ENCODE data around the gene AGMAT. TPM values are rescaled to one million over a fixed set of nuclear protein-coding genes. Genes with fewer than 3 reads are reported as not detected.
A peak's percentile ranks its signal among the peaks of the same experiment; 100 is the strongest.

Gene AGMAT
- total and polyA plus RNA-seq, 2 of the 13 experiments (the other 11 are each of a cell fraction or from before 2014, with no cell fraction given), result 59.1 to 174 TPM

DNA sequence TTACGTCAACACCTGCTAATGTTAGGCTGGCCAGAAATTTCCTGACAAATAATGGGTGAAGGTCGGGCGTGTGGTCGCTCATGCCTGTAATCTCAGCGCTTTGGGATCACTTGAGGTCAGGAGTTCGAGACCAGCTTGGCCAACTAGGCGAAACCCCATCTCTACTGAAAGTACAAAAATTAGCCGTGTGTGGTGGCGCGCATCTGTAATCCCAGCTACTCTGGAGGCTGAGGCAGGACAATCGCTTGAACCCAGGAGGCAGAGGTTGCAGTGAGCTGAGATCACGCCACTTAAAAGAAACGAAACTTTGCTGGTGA lies 19.1 kb upstream of the AGMAT start (continued):
- TF ChIP-seq, protein P1, sequence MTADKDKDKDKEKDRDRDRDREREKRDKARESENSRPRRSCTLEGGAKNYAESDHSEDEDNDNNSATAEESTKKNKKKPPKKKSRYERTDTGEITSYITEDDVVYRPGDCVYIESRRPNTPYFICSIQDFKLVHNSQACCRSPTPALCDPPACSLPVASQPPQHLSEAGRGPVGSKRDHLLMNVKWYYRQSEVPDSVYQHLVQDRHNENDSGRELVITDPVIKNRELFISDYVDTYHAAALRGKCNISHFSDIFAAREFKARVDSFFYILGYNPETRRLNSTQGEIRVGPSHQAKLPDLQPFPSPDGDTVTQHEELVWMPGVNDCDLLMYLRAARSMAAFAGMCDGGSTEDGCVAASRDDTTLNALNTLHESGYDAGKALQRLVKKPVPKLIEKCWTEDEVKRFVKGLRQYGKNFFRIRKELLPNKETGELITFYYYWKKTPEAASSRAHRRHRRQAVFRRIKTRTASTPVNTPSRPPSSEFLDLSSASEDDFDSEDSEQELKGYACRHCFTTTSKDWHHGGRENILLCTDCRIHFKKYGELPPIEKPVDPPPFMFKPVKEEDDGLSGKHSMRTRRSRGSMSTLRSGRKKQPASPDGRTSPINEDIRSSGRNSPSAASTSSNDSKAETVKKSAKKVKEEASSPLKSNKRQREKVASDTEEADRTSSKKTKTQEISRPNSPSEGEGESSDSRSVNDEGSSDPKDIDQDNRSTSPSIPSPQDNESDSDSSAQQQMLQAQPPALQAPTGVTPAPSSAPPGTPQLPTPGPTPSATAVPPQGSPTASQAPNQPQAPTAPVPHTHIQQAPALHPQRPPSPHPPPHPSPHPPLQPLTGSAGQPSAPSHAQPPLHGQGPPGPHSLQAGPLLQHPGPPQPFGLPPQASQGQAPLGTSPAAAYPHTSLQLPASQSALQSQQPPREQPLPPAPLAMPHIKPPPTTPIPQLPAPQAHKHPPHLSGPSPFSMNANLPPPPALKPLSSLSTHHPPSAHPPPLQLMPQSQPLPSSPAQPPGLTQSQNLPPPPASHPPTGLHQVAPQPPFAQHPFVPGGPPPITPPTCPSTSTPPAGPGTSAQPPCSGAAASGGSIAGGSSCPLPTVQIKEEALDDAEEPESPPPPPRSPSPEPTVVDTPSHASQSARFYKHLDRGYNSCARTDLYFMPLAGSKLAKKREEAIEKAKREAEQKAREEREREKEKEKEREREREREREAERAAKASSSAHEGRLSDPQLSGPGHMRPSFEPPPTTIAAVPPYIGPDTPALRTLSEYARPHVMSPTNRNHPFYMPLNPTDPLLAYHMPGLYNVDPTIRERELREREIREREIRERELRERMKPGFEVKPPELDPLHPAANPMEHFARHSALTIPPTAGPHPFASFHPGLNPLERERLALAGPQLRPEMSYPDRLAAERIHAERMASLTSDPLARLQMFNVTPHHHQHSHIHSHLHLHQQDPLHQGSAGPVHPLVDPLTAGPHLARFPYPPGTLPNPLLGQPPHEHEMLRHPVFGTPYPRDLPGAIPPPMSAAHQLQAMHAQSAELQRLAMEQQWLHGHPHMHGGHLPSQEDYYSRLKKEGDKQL (CRISPR knock-in tag; IDR thresholded peaks at IDR 0.05; ENCODE audit: low read depth), result 0 out of 2 replicates have a peak, but pooled peaks have one; percentile 8
- TF ChIP-seq ZMYM2 (CRISPR knock-in tag; IDR thresholded peaks at IDR 0.05) (peak; percentile 49; the same call in 1 of the 2 replicates), SIN3A (IDR thresholded peaks at IDR 0.05; ENCODE audit: borderline replicate concordance, low read depth, low read length) (peak; percentile 14; the same call in 1 of the 2 replicates), ZC3H13 (CRISPR knock-in tag; IDR thresholded peaks at IDR 0.05) (0 out of 2 replicates have a peak, but pooled peaks have one; percentile 31), ELF4 (CRISPR knock-in tag; IDR thresholded peaks at IDR 0.05; ENCODE audit: borderline replicate concordance) (0 out of 2 replicates have a peak, but pooled peaks have one; percentile 13), RCOR2 (CRISPR knock-in tag; IDR thresholded peaks at IDR 0.05) (peak; percentile 4; the same call in 1 of the 2 replicates)
- TF ChIP-seq, protein P2, sequence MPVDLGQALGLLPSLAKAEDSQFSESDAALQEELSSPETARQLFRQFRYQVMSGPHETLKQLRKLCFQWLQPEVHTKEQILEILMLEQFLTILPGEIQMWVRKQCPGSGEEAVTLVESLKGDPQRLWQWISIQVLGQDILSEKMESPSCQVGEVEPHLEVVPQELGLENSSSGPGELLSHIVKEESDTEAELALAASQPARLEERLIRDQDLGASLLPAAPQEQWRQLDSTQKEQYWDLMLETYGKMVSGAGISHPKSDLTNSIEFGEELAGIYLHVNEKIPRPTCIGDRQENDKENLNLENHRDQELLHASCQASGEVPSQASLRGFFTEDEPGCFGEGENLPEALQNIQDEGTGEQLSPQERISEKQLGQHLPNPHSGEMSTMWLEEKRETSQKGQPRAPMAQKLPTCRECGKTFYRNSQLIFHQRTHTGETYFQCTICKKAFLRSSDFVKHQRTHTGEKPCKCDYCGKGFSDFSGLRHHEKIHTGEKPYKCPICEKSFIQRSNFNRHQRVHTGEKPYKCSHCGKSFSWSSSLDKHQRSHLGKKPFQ (CRISPR knock-in tag; IDR thresholded peaks at IDR 0.05; ENCODE audit: insufficient replicate concordance), result peak; percentile 2
- TF ChIP-seq, protein P3, sequence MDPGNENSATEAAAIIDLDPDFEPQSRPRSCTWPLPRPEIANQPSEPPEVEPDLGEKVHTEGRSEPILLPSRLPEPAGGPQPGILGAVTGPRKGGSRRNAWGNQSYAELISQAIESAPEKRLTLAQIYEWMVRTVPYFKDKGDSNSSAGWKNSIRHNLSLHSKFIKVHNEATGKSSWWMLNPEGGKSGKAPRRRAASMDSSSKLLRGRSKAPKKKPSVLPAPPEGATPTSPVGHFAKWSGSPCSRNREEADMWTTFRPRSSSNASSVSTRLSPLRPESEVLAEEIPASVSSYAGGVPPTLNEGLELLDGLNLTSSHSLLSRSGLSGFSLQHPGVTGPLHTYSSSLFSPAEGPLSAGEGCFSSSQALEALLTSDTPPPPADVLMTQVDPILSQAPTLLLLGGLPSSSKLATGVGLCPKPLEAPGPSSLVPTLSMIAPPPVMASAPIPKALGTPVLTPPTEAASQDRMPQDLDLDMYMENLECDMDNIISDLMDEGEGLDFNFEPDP (CRISPR knock-in tag; conservative IDR thresholded peaks at IDR 0.05), result peak; percentile 90; the same call in 1 of the 2 replicates
- TF ChIP-seq, protein P4, sequence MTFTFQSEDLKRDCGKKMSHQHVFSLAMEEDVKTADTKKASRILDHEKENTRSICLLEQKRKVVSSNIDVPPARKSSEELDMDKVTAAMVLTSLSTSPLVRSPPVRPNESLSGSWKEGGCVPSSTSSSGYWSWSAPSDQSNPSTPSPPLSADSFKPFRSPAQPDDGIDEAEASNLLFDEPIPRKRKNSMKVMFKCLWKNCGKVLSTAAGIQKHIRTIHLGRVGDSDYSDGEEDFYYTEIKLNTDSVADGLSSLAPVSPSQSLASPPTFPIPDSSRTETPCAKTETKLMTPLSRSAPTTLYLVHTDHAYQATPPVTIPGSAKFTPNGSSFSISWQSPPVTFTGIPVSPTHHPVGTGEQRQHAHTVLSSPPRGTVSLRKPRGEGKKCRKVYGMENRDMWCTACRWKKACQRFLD (CRISPR knock-in tag; IDR thresholded peaks at IDR 0.05; ENCODE audit: borderline replicate concordance), result 0 out of 2 replicates have a peak, but pooled peaks have one; percentile 14
- TF ChIP-seq, protein P5, sequence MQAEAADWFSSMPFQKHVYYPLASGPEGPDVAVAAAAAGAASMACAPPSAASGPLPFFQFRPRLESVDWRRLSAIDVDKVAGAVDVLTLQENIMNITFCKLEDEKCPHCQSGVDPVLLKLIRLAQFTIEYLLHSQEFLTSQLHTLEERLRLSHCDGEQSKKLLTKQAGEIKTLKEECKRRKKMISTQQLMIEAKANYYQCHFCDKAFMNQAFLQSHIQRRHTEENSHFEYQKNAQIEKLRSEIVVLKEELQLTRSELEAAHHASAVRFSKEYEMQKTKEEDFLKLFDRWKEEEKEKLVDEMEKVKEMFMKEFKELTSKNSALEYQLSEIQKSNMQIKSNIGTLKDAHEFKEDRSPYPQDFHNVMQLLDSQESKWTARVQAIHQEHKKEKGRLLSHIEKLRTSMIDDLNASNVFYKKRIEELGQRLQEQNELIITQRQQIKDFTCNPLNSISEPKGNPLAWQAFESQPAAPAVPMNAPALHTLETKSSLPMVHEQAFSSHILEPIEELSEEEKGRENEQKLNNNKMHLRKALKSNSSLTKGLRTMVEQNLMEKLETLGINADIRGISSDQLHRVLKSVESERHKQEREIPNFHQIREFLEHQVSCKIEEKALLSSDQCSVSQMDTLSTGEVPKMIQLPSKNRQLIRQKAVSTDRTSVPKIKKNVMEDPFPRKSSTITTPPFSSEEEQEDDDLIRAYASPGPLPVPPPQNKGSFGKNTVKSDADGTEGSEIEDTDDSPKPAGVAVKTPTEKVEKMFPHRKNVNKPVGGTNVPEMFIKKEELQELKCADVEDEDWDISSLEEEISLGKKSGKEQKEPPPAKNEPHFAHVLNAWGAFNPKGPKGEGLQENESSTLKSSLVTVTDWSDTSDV (CRISPR knock-in tag; IDR thresholded peaks at IDR 0.05), result 0 out of 2 replicates have a peak, but pooled peaks have one; percentile 5
